IPS DF 6.9 (cell line): ENCODE results near the gene NBAS.
"Not testable (repeated sequence)": the region's sequence is repeated elsewhere in the genome, so short reads cannot be mapped to it uniquely, and the experiment has no call there.

Experiments
- DNase-seq: peaks from one replicate; pipeline ENCODE4 v3.0.0-alpha.2; 2013; ENCODE audit warnings: low read depth, low spot score
- H3K27ac ChIP-seq: one replicate; pipeline ENCODE4 v1.5.1; 2013; ENCODE audit warnings: low read length, control low read depth
- H3K27me3 ChIP-seq: 2 replicates; pipeline ENCODE4 v1.6.1; 2013; ENCODE audit warnings: mild to moderate bottlenecking, low read length; ENCODE audit not compliant: control insufficient read depth, insufficient read depth
- H3K36me3 ChIP-seq: 2 replicates; pipeline ENCODE4 v1.6.1; 2013; ENCODE audit warnings: low read length; ENCODE audit not compliant: control insufficient read depth, insufficient read depth
- H3K4me1 ChIP-seq: 2 replicates; pipeline ENCODE4 v1.6.1; 2013; ENCODE audit warnings: low read length; ENCODE audit not compliant: control insufficient read depth, insufficient read depth
- H3K4me3 ChIP-seq: 2 replicates; pipeline ENCODE4 v1.5.1; 2013; ENCODE audit warnings: mild to moderate bottlenecking, low read length
- H3K9me3 ChIP-seq: 2 replicates; pipeline ENCODE4 v1.6.1; 2013; ENCODE audit warnings: low read length, inconsistent platforms; ENCODE audit not compliant: control insufficient read depth, insufficient read depth
- WGBS: extraction: QIAGEN DNeasy Blood & Tissue Kit; methylation state at CpG from one replicate; pipeline ENCODE4 v1.1.7; 2013; ENCODE audit warnings: mixed read lengths, missing lambda C conversion rate; ENCODE audit not compliant: insufficient read length, insufficient coverage; 5-methylcytosine and 5-hydroxymethylcytosine counted together

NBAS gene

DNA sequence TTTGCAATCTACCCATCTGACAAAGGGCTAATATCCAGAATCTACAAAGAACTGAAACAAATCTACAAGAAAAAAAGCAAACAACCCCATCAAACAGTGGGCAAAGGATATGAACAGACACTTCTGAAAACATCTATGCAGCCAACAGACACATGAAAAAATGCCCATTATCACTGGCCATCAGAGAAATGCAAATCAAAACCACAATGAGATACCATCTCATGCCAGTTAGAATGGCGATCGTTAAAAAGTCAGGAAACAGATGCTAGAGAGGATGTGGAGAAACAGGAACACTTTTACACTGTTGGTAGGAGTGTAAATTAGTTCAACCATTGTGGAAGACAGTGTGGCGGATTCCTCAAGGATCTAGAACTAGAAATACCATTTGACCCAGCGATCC, 239.7 kb downstream of the NBAS start:
- H3K9me3 ChIP-seq, DNase-seq, H3K4me1 ChIP-seq, H3K27ac ChIP-seq, H3K36me3 ChIP-seq, H3K4me3 ChIP-seq, H3K27me3 ChIP-seq: not testable (repeated sequence)
- WGBS, result no CpG with 5 or more reads among the region's 4 CpGs

DNA sequence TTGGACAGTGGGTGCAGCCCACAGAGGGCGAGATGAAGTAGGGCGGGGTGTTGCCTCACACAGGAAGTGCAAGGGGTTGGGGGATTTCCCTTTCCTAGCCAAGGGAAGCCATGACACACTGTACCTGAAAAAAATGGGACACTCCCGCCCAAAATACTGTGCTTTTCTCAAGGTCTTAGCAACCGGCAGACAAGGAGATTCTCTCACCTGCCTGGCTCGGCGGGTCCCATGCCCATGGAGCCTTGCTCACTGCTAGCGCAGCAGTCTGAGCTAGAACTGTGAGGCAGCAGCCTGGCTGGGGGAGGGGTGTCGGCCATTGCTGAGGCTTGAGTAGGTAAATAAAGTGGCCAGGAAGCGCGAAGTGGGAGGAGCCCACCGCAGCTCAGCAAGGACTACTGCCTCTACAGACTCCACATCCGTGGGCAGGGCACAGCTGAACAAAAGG, 244.7 kb downstream of the NBAS start:
- WGBS, result no CpG with 5 or more reads among the region's 12 CpGs
- no peaks in the 10 kb centered on the region for H3K27me3 ChIP-seq
- no peak for DNase-seq
- no peaks in the 10 kb centered on the region for H3K4me1 ChIP-seq
- no peak overlapping the region for H3K27ac ChIP-seq
- H3K36me3 ChIP-seq, result no peaks in the 10 kb centered on the region
- no peaks in the 10 kb centered on the region for H3K9me3 ChIP-seq
- no peak overlapping the region for H3K4me3 ChIP-seq

DNA sequence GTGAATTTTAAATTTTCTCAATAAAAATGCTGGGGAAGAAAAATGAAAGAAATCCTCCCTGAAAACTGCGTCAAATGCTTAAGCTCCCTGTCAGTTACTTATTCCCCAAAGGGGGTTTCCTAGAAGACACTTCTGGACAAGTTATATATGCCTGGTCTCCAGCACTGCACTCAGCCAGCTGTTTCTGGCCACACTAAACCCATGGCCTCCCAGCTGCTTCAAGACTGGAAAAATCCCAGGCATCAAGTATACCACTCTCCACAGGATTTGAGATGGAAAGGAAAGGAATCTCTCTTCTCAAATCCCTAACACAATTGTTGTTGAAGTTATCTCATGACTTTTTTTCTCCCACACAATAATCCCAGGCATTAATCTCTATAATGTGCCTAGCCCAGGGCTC, 245.7 kb downstream of the NBAS start:
- Histone ChIP-seq H3K27me3 (no peaks in the 10 kb centered on the region), H3K36me3 (no peaks in the 10 kb centered on the region), H3K4me1 (no peaks in the 10 kb centered on the region; the same call in 1 of the 2 replicates), H3K4me3 (no peak overlapping the region), H3K9me3 (no peaks in the 10 kb centered on the region), H3K27ac (no peak overlapping the region)
- WGBS, result no CpG with 5 or more reads among the region's 1 CpG
- DNase-seq, result no peak

DNA sequence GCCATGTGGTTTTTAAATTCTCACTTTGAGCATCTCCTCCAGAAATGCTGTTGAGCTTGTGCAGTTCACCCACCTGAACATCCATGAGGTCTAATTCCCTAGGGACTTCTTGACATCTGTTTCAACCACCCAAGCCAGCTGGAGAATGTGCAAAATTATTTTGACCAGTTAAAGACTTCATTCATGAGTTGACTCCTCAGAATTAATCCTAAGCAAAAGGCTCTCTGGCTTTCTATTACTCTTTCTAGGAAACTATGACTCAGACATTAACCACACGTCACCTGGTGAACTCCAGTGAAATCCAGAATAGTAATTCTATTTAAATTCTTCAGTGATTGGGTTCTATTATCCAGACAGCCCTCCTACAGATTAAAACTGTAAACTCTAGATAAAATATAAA, 247.5 kb downstream of the NBAS start:
- no peak for DNase-seq
- H3K27me3 ChIP-seq, result no peaks in the 10 kb centered on the region
- no peak overlapping the region for H3K4me3 ChIP-seq
- H3K9me3 ChIP-seq, result no peaks in the 10 kb centered on the region
- no peaks in the 10 kb centered on the region; the same call in 1 of the 2 replicates for H3K4me1 ChIP-seq
- H3K36me3 ChIP-seq, result no peaks in the 10 kb centered on the region
- no peak overlapping the region for H3K27ac ChIP-seq
- no CpG with 5 or more reads among the region's 1 CpG for WGBS

DNA sequence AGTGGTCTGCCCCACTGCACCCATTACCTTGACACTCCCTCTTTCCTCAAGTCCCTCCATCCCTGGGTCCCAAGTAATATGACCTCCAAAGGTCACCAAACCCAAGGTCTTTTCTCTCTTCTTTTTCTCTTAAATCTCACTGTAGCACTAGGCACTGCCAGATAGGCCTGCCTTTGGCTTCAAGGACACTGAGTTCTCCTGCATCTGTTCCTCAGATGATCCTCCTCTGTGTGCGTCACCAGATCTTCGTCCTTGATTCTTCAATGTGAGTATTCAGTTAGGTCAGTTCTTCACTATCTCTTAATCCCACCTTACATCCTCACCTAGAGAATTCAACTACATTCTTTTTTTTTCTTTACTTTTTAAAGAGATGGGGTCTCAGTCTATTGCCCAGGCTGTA, 249.2 kb downstream of the NBAS start:
- WGBS, result no CpG with 5 or more reads among the region's 2 CpGs
- H3K27ac ChIP-seq, result no peak overlapping the region

DNA sequence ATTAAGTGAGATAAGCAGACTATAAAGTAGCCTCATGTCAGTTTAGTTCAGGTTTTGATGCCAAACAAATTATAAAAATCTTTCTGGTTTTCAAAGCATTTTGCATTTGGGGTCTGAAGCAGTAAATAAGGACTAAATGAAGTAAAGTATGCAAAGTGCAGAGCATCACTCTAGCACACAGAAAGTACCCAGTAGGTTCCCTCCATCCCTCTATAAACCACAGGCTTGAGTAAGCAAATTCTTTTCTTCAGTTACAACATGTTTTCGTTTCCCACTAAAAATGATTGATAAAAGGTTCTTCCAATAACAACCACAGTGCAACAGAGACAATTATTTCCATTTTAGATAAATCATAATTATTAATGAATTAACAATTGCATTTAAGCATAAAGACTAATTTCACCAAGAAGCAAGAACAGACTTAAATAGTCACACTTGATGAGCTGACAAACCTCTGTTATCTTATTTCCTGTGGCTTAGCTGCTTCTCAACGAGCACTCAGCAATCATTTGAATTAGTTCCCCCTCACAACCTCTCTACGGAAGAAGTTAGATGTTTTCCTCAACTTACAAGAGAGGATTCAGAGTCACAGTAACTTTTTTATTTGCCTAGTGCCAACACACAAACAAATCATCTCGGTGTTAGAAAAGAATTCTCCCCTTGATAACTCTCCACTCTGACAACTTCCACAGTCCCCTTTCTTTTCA, 249.8 kb downstream of the NBAS start:
- WGBS, result no CpG with 5 or more reads among the region's 4 CpGs
- no peak overlapping the region for H3K27ac ChIP-seq
- no peak for DNase-seq

More for the DNA sequence above, 249.2 kb downstream of the NBAS start:
- no peaks in the 10 kb centered on the region for H3K27me3 ChIP-seq
- no peaks in the 10 kb centered on the region for H3K36me3 ChIP-seq
- H3K9me3 ChIP-seq, result no peaks in the 10 kb centered on the region
- no peaks in the 10 kb centered on the region; the same call in 1 of the 2 replicates for H3K4me1 ChIP-seq
- no peak for DNase-seq
- H3K4me3 ChIP-seq, result no peak overlapping the region

DNA sequence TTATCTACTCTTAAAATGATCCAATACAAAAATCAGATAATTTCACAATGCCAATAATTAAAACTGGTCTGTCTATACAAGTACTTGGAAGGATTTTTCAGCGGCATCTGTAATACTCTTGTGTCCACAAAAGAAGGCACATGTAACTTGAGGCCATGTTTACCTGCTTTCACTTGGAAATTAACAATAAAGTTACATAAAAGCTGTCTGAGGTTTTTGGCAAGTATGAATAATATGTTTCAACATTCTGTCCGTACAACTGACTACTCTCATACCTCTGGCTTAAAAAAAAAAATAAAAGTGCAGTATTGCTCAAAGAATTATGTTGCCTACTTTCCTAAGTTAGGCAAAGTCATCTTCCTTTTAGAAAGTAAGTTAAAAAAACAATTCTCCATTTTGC, 253.6 kb downstream of the NBAS start:
- H3K4me3 ChIP-seq, result no peak overlapping the region
- DNase-seq, result no peak
- no peaks in the 10 kb centered on the region for H3K36me3 ChIP-seq
- WGBS, result no CpG with 5 or more reads among the region's 2 CpGs
- H3K27ac ChIP-seq, result no peak overlapping the region
- H3K9me3 ChIP-seq, result no peaks in the 10 kb centered on the region
- H3K27me3 ChIP-seq, result no peaks in the 10 kb centered on the region
- H3K4me1 ChIP-seq, result no peaks in the 10 kb centered on the region; the same call in 1 of the 2 replicates

More for the DNA sequence above, 249.8 kb downstream of the NBAS start:
- Histone ChIP-seq H3K36me3 (no peaks in the 10 kb centered on the region), H3K9me3 (no peaks in the 10 kb centered on the region), H3K4me3 (no peak overlapping the region), H3K27me3 (no peaks in the 10 kb centered on the region), H3K4me1 (no peaks in the 10 kb centered on the region; the same call in 1 of the 2 replicates)

DNA sequence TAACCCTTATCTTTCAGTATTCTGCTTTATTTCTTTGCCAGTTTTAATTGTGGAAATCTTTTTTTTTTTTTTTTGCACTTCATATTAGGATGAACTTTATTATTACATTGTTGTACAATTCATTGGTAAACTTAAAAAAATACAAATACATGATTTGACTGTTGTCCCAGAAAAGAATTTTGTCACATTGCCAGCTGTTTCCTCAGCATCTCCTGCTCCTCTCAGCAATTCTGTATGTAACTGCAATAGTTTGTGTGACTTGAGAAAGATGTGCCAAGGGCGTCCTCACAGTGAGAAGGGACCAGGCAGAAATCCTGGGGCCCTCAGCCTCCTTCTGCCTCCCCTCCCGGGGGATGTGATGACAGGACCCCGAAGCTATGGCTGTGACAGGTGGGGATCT, 254.4 kb downstream of the NBAS start:
- H3K36me3 ChIP-seq, result no peaks in the 10 kb centered on the region
- H3K27me3 ChIP-seq, result no peaks in the 10 kb centered on the region
- WGBS, result no CpG with 5 or more reads among the region's 3 CpGs
- no peaks in the 10 kb centered on the region for H3K9me3 ChIP-seq
- no peak overlapping the region for H3K27ac ChIP-seq
- DNase-seq, result no peak
- H3K4me3 ChIP-seq, result no peak overlapping the region
- no peaks in the 10 kb centered on the region; the same call in 1 of the 2 replicates for H3K4me1 ChIP-seq

DNA sequence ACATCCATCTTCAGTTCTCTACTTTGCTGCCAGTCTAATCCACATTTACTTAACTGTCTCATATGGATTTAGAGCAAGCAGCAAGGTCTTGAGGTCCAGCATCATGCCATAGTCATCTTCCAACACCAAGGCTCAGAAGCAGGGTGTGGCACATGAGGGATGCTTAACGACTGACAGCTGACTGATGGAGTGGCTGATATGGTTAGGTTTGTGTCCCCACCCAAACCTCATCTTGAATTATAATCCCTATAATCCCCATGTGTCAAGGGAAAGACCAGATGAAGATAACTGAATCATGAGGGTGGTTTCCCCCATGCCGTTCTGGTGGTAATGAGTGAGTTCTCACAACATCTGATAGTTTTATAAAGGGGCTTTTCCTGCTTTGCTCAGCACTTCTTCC, 257.3 kb downstream of the NBAS start:
- WGBS, result no CpG with 5 or more reads among the region's 2 CpGs
- H3K9me3 ChIP-seq, result no peaks in the 10 kb centered on the region
- DNase-seq, result no peak
- H3K27me3 ChIP-seq, result no peaks in the 10 kb centered on the region
- H3K36me3 ChIP-seq, result no peaks in the 10 kb centered on the region
- H3K4me3 ChIP-seq, result no peak overlapping the region
- no peaks in the 10 kb centered on the region; the same call in 1 of the 2 replicates for H3K4me1 ChIP-seq
- H3K27ac ChIP-seq, result no peak overlapping the region

DNA sequence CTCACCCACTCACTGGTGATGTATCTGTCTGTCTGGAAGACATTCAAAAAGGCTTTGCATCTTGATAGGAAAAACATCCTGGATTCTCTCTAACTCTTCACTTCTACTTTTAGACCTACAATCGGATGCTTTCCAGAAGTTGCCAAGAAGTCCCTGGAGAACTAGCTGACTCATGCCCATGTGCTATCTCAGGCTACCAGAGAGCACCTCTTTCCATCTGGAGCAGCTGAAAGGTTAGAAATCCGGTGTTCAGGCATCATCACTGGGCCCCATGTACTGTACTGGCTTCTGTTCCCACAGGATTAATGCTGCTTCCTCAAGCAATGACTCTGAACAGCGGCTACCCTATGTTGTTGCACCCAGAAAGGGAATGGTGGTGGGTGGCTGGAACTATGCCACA, 259.0 kb downstream of the NBAS start:
- no peak overlapping the region for H3K4me3 ChIP-seq
- no peak overlapping the region for H3K27ac ChIP-seq
- no peak for DNase-seq
- no peaks in the 10 kb centered on the region for H3K27me3 ChIP-seq
- H3K36me3 ChIP-seq, result no peaks in the 10 kb centered on the region
- H3K4me1 ChIP-seq, result no peaks in the 10 kb centered on the region; the same call in 1 of the 2 replicates
- no CpG with 5 or more reads among the region's 3 CpGs for WGBS
- no peaks in the 10 kb centered on the region for H3K9me3 ChIP-seq
